SU-DHL-6 (cell line): ENCODE data around the gene SFMBT2.

ENCODE experiments used
- H2AFZ ChIP-seq: fragments of 200-600 bp; sonication (generic); 2 replicates; pipeline ENCODE4 v1.6.1; 2014; ENCODE audit warnings: low read depth, mild to moderate bottlenecking, moderate library complexity, mixed read lengths, antibody characterized with exemption, low read length; ENCODE audit not compliant: severe bottlenecking
- H3F3A ChIP-seq: fragments of 200-600 bp; shearing (Covaris generic); 2 replicates; pipeline ENCODE4 v1.6.0; 2016; ENCODE audit warnings: antibody characterized with exemption, mild to moderate bottlenecking; ENCODE audit not compliant: insufficient read depth
- H3K27ac ChIP-seq: fragments of 200-600 bp; sonication (generic); 2 replicates; pipeline ENCODE4 v1.5.1; 2016; ENCODE audit warnings: low read depth, mild to moderate bottlenecking, low read length, moderate library complexity, mixed read lengths
- H3K27me3 ChIP-seq: fragments of 200-600 bp; sonication (generic), shearing (Covaris generic); 2 replicates; pipeline ENCODE4 v1.6.0; 2014; ENCODE audit warnings: mild to moderate bottlenecking, low read length
- H3K36me3 ChIP-seq: fragments of 200-600 bp; sonication (generic); 2 replicates; pipeline ENCODE4 v1.6.1; 2014; ENCODE audit warnings: mild to moderate bottlenecking, low read length, mixed read lengths
- H3K4me2 ChIP-seq: fragments of 300-600, 200-600 bp; shearing (Covaris generic), sonication (generic); 2 replicates; pipeline ENCODE4 v1.6.0; 2014; ENCODE audit warnings: low read length, low read depth, mild to moderate bottlenecking; ENCODE audit not compliant: poor library complexity, severe bottlenecking
- H3K4me3 ChIP-seq: fragments of 200-600 bp; sonication (generic); 2 replicates; pipeline ENCODE4 v1.5.1; 2014; ENCODE audit warnings: antibody characterized with exemption, low read length, mild to moderate bottlenecking, mixed read lengths; ENCODE audit not compliant: insufficient read depth, poor library complexity, severe bottlenecking
- H3K79me2 ChIP-seq: fragments of 200-600 bp; sonication (generic); 2 replicates; pipeline ENCODE4 v1.6.1; 2014; ENCODE audit warnings: mild to moderate bottlenecking, low read length, moderate library complexity; ENCODE audit not compliant: insufficient read depth
- H3K9ac ChIP-seq: fragments of 200-600 bp; sonication (generic); 2 replicates; pipeline ENCODE4 v1.7.0; 2014; ENCODE audit warnings: mild to moderate bottlenecking, low read length
- H3K9me2 ChIP-seq: fragments of 200-600 bp; sonication (generic); replicated peaks from 2 replicates; pipeline ENCODE4 v1.6.1; 2014; ENCODE audit warnings: low read length; ENCODE audit not compliant: insufficient read depth
- H3K9me3 ChIP-seq: fragments of 200-600 bp; sonication (generic); 2 replicates; pipeline ENCODE4 v1.6.1; 2014; ENCODE audit warnings: low read length, mixed read lengths; ENCODE audit not compliant: insufficient read depth
- H4K20me1 ChIP-seq: fragments of 200-600 bp; sonication (generic); 2 replicates; pipeline ENCODE4 v1.6.1; 2014; ENCODE audit warnings: low read depth, mild to moderate bottlenecking, antibody characterized with exemption, low read length, moderate library complexity, mixed read lengths
- EZH2phosphoT487 ChIP-seq: fragments of 200-600 bp; sonication (generic), shearing (Covaris generic); conservative IDR thresholded peaks from 2 replicates; pipeline ENCODE4 v1.6.1; 2018; ENCODE audit warnings: mild to moderate bottlenecking, antibody characterized with exemption, low read length, moderate library complexity, mixed read lengths
- TF ChIP-seq, protein P1 (sequence below): fragments of 200-600 bp; sonication (generic); IDR thresholded peaks from one replicate; pipeline ENCODE4 v1.5.1; 2017; ENCODE audit warnings: antibody characterized with exemption, mild to moderate bottlenecking, low read length, moderate library complexity; ENCODE audit not compliant: insufficient read depth, poor library complexity, severe bottlenecking

SFMBT2 gene

GRCh38 chr10:7171825-7172224, 239.0 kb downstream of the SFMBT2 start:
- Histone ChIP-seq H3K27ac (no peak overlapping the region), H4K20me1 (no peaks in the 10 kb centered on the region), H3K4me3 (no peak overlapping the region), H3K4me2 (no peak overlapping the region), H3K27me3 (no peaks in the 10 kb centered on the region), H3K9me3 (no peaks in the 10 kb centered on the region), H2AFZ (no peak overlapping the region), H3K9ac (no peak overlapping the region), H3K36me3 (peaks cover 3% of the 10 kb centered on the region; the same call in 1 of the 2 replicates), H3F3A (no peaks in the 10 kb centered on the region), H3K9me2 (no peaks in the 10 kb centered on the region), H3K79me2 (no peaks in the 10 kb centered on the region)
- no peak for TF ChIP-seq EZH2phosphoT487
- TF ChIP-seq, protein P1, sequence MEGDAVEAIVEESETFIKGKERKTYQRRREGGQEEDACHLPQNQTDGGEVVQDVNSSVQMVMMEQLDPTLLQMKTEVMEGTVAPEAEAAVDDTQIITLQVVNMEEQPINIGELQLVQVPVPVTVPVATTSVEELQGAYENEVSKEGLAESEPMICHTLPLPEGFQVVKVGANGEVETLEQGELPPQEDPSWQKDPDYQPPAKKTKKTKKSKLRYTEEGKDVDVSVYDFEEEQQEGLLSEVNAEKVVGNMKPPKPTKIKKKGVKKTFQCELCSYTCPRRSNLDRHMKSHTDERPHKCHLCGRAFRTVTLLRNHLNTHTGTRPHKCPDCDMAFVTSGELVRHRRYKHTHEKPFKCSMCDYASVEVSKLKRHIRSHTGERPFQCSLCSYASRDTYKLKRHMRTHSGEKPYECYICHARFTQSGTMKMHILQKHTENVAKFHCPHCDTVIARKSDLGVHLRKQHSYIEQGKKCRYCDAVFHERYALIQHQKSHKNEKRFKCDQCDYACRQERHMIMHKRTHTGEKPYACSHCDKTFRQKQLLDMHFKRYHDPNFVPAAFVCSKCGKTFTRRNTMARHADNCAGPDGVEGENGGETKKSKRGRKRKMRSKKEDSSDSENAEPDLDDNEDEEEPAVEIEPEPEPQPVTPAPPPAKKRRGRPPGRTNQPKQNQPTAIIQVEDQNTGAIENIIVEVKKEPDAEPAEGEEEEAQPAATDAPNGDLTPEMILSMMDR: no peak

DNA sequence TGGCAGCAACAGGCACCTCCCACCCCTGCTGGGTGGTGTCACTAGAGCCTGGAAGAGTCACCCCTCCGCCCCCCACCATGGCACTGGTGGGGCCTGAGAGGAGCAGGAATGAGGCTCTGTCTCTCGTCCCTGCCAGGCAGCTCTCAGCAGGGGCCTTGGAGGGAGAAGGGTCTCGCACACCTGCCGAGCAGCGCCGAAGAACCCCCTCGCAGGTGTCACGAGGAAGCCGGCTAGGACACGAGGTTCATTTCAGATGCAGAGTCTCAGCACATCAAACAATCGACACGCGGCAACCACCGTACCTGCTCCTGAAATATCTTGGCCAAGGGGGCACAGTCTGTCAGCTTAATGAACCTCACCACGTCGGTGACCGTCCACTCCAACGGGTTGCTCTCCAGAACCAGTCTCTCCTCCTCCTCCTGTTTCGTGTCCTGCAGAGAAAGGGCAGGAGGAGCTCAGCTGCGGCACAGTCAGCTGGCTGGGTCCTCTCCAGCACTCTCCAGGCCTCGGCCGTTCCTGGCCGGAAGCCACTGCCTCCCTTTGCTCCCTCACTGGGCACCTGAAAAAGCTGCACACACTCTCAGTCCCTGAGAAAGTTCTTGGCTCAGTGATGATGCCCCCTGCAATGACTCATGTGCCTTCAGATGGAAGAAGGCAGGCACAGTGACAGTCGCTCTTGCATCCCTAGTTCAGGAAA, 240.1 kb downstream of the SFMBT2 start:
- peaks cover 2% of the 10 kb centered on the region; the same call in 1 of the 2 replicates for H3K36me3 ChIP-seq
- H3K9ac ChIP-seq: no peak overlapping the region
- no peaks in the 10 kb centered on the region for H3K9me2 ChIP-seq
- no peak overlapping the region for H3K4me2 ChIP-seq
- TF ChIP-seq EZH2phosphoT487: no peak
- TF ChIP-seq, protein P1: no peak
- no peaks in the 10 kb centered on the region for H4K20me1 ChIP-seq
- no peak overlapping the region for H3K4me3 ChIP-seq
- no peaks in the 10 kb centered on the region for H3F3A ChIP-seq
- no peaks in the 10 kb centered on the region for H3K9me3 ChIP-seq
- no peak overlapping the region for H2AFZ ChIP-seq
- H3K79me2 ChIP-seq: no peaks in the 10 kb centered on the region
- H3K27me3 ChIP-seq: no peaks in the 10 kb centered on the region
- no peak overlapping the region for H3K27ac ChIP-seq

DNA sequence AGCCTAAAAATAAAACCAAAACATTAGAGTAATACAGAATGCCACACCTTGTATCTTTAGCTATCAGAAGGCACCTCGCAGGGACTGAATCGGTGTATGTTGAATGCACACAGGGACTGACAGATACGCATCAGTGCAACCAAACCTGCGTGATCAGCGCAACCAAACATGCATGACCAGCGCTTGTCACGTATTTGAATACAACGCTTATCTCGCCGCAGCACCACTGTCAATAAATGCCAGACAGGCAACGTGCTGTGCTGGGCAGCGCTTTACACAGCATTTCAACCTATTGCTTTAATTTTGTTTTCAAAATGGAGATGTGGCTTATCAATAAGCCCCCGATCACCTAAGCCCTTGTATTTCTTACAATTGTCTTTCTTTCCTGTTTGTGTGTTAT, 242.4 kb downstream of the SFMBT2 start:
- no peaks in the 10 kb centered on the region for H3K36me3 ChIP-seq
- H3K79me2 ChIP-seq: no peaks in the 10 kb centered on the region
- H2AFZ ChIP-seq: no peak overlapping the region
- H3K27ac ChIP-seq: no peak overlapping the region
- no peaks in the 10 kb centered on the region for H3F3A ChIP-seq
- no peak overlapping the region for H3K4me2 ChIP-seq
- H3K27me3 ChIP-seq: no peaks in the 10 kb centered on the region
- no peaks in the 10 kb centered on the region for H4K20me1 ChIP-seq
- no peaks in the 10 kb centered on the region for H3K9me2 ChIP-seq
- H3K4me3 ChIP-seq: no peak overlapping the region
- H3K9me3 ChIP-seq: no peaks in the 10 kb centered on the region
- no peak overlapping the region for H3K9ac ChIP-seq
- no peak for TF ChIP-seq EZH2phosphoT487
- TF ChIP-seq, protein P1: no peak
